Subcutaneous adipose tissue (tissue), 4 donors: ENCODE measurements around the gene MYLK. TPM values are rescaled to one million over a fixed set of nuclear protein-coding genes. Genes with fewer than 3 reads are reported as not detected.

ENCODE experiments used
- CTCF ChIP-seq: fragments of 450-650 bp; IDR thresholded peaks from one replicate; pipeline ENCODE4 v1.5.1; 2016; ENCODE audit warnings: low read depth, mild to moderate bottlenecking, control low read depth, antibody characterized with exemption, moderate library complexity
- total RNA-seq, 4 donors: library from RNA; depleted of rRNA; stranded (reverse); fragments of >200 nt; gene quantifications; one replicate each; pipeline ENCODE4 v1.1.0, GENCODE V29; 2016

Gene MYLK
- total RNA-seq, 4 donors from 2014 or later = 28.2 to 113 (median 58.3) TPM

- no peak for TF ChIP-seq CTCF
These were observed 190.4 kb downstream of the MYLK start for GRCh38 chr3:123693584-123694190.

- no peak for TF ChIP-seq CTCF
These were observed 191.5 kb downstream of the MYLK start for GRCh38 chr3:123692671-123693070.

GRCh38 chr3:123692041-123692440, 192.1 kb downstream of the MYLK start:
- no peak for TF ChIP-seq CTCF

- no peak for TF ChIP-seq CTCF
These were observed 194.3 kb downstream of the MYLK start for GRCh38 chr3:123689831-123690230.

- TF ChIP-seq CTCF = no peak
These were observed 195.8 kb downstream of the MYLK start for GRCh38 chr3:123688241-123688747.

- TF ChIP-seq CTCF = no peak
These were observed 196.8 kb downstream of the MYLK start for GRCh38 chr3:123687286-123687685.

- TF ChIP-seq CTCF = no peak
These were observed 197.9 kb downstream of the MYLK start for GRCh38 chr3:123686251-123686650.
